ENCODE measurements around the gene GPR146.
"Not testable (repeated sequence)": the region's sequence is repeated elsewhere in the genome, so short reads cannot be mapped to it uniquely, and the experiment has no call there.

Gene GPR146

GRCh38 chr7:1030444-1031070 is 13.8 kb upstream of the GPR146 start:
- in situ Hi-C loops (cut with HindIII; ENCODE audit: low sequenced_read_pairs) = no loop called here
- H3K4me3 ChIP-seq (ENCODE audit: low read depth, low read length) = no peak overlapping the region
- DNase-seq (ENCODE audit: low read depth) = no peak
- no peak for TF ChIP-seq CTCF (IDR thresholded peaks at IDR 0.05; ENCODE audit: low read depth, low read length, missing control alignments)

- no peak for TF ChIP-seq CTCF (IDR thresholded peaks at IDR 0.05; ENCODE audit: low read depth, low read length, missing control alignments)
- in situ Hi-C loops (cut with HindIII; ENCODE audit: low sequenced_read_pairs) = no loop called here
- no peak overlapping the region for H3K4me3 ChIP-seq (ENCODE audit: low read depth, low read length)
- DNase-seq (ENCODE audit: low read depth) = no peak
These were observed 12.5 kb upstream of the GPR146 start for GRCh38 chr7:1031716-1032455.

GRCh38 chr7:1032536-1033181 is 11.7 kb upstream of the GPR146 start:
- no peak overlapping the region for H3K4me3 ChIP-seq (ENCODE audit: low read depth, low read length)
- DNase-seq (ENCODE audit: low read depth) = no peak
- in situ Hi-C loops (cut with HindIII; ENCODE audit: low sequenced_read_pairs) = no loop called here
- no peak for TF ChIP-seq CTCF (IDR thresholded peaks at IDR 0.05; ENCODE audit: low read depth, low read length, missing control alignments)

GRCh38 chr7:1033546-1034145 is 10.7 kb upstream of the GPR146 start:
- no peak for TF ChIP-seq CTCF (IDR thresholded peaks at IDR 0.05; ENCODE audit: low read depth, low read length, missing control alignments)
- in situ Hi-C loops (cut with HindIII; ENCODE audit: low sequenced_read_pairs) = no loop called here
- no peak overlapping the region for H3K4me3 ChIP-seq (ENCODE audit: low read depth, low read length)
- DNase-seq (ENCODE audit: low read depth) = no peak

GRCh38 chr7:1034769-1035168 is 9.6 kb upstream of the GPR146 start:
- DNase-seq (ENCODE audit: low read depth); in situ Hi-C loops (cut with HindIII; ENCODE audit: low sequenced_read_pairs); H3K4me3 ChIP-seq (ENCODE audit: low read depth, low read length): not testable (repeated sequence)

GRCh38 chr7:1036164-1036928 is 8.0 kb upstream of the GPR146 start:
- H3K4me3 ChIP-seq (ENCODE audit: low read depth, low read length); DNase-seq (ENCODE audit: low read depth); in situ Hi-C loops (cut with HindIII; ENCODE audit: low sequenced_read_pairs): not testable (repeated sequence)

GRCh38 chr7:1040233-1040632 is 4.1 kb upstream of the GPR146 start:
- H3K4me3 ChIP-seq (ENCODE audit: low read depth, low read length); DNase-seq (ENCODE audit: low read depth); in situ Hi-C loops (cut with HindIII; ENCODE audit: low sequenced_read_pairs): not testable (repeated sequence)
